PC-3 (cell line): ENCODE measurements around the gene FBXO2. TPM values are rescaled to one million over a fixed set of nuclear protein-coding genes. Genes with fewer than 3 reads are reported as not detected.

ENCODE experiments used
- ATAC-seq: fragments of 200-7000 bp; cut with Tn5 transposase; 2 replicates; pipeline ENCODE4 v1.9.1; 2020; ENCODE audit warnings: mild to moderate bottlenecking, moderate library complexity
- BruUV-seq: library from RNA; stranded (reverse); fragments of 400-500 nt; replicated peaks from 2 replicates; lab custom pipeline; 2021; lab: Mats Ljungman, UMichigan
- CTCF ChIA-PET: fragments of 300-600 bp; sonication (Branson Sonifier 250); formaldehyde crosslinking; loops from one replicate; lab custom pipeline; 2022; ENCODE audit warnings: antibody characterized with exemption; lab: Charles Lee
- POLR2A ChIA-PET: fragments of 300-600 bp; sonication (Branson Sonifier 250); formaldehyde crosslinking; loops from one replicate; lab custom pipeline; 2022; ENCODE audit warnings: antibody characterized with exemption; ENCODE audit not compliant: unreplicated experiment; lab: Charles Lee
- DNase-seq: peaks from one replicate; pipeline ENCODE4 v3.0.0-alpha.2; 2015
- H2AFZ ChIP-seq: fragments of 300-600 bp; sonication (generic); 2 replicates; pipeline ENCODE4 v1.6.0; 2016; ENCODE audit warnings: antibody characterized with exemption, low read length
- H3F3A ChIP-seq: fragments of 300-600 bp; sonication (generic); one replicate; pipeline ENCODE4 v1.6.0; 2017; ENCODE audit warnings: antibody characterized with exemption, low read length, control low read depth, mild to moderate bottlenecking; ENCODE audit not compliant: unreplicated experiment
- H3K27ac ChIP-seq: fragments of 300-600 bp; sonication (generic); 2 replicates; pipeline ENCODE4 v1.5.1; 2016; ENCODE audit warnings: mild to moderate bottlenecking, low read length
- H3K27me3 ChIP-seq: fragments of 300-600 bp; sonication (generic); 2 replicates; pipeline ENCODE4 v1.6.1; 2016; ENCODE audit warnings: low read length, mixed read lengths
- H3K36me3 ChIP-seq: fragments of 300-600 bp; sonication (generic); 2 replicates; pipeline ENCODE4 v1.6.1; 2016; ENCODE audit warnings: low read depth, mixed run types, low read length, mixed read lengths
- H3K4me1 ChIP-seq: fragments of 300-600 bp; sonication (generic); 2 replicates; pipeline ENCODE4 v1.5.1; 2016; ENCODE audit warnings: low read length; ENCODE audit not compliant: insufficient read depth
- H3K4me2 ChIP-seq: fragments of 300-600 bp; sonication (generic); 2 replicates; pipeline ENCODE4 v1.6.0; 2016; ENCODE audit warnings: low read length
- H3K4me3 ChIP-seq: fragments of 300-600 bp; sonication (generic); 2 replicates; pipeline ENCODE4 v1.5.1; 2016; ENCODE audit warnings: mild to moderate bottlenecking, low read length, mixed read lengths
- H3K79me2 ChIP-seq: fragments of 300-600 bp; sonication (generic); 2 replicates; pipeline ENCODE4 v1.6.1; 2017; ENCODE audit warnings: low read length, mixed read lengths
- H3K9ac ChIP-seq: fragments of 300-600 bp; sonication (generic); 2 replicates; pipeline ENCODE4 v1.6.0; 2016; ENCODE audit warnings: mild to moderate bottlenecking, low read length
- H3K9me2 ChIP-seq: fragments of 300-600 bp; sonication (generic); replicated peaks from 2 replicates; pipeline ENCODE4 v1.6.1; 2016; ENCODE audit warnings: mixed run types, low read length, mixed read lengths
- H3K9me3 ChIP-seq: fragments of 300-600 bp; sonication (generic); 2 replicates; pipeline ENCODE4 v1.6.1; 2016; ENCODE audit warnings: low read length, mixed read lengths
- H4K20me1 ChIP-seq: fragments of 300-600 bp; sonication (generic); 2 replicates; pipeline ENCODE4 v1.6.1; 2016; ENCODE audit warnings: low read length, mixed read lengths
- CTCF ChIP-seq: fragments of 300-600 bp; sonication (generic); conservative IDR thresholded peaks from 2 replicates; pipeline ENCODE4 v1.5.1; 2017; ENCODE audit warnings: antibody characterized with exemption, low read depth, mild to moderate bottlenecking, low read length
- EZH2 ChIP-seq: fragments of 300-600 bp; sonication (generic); IDR thresholded peaks from one replicate; pipeline ENCODE4 v1.6.1; 2017; ENCODE audit warnings: antibody characterized with exemption, mild to moderate bottlenecking, low read length; ENCODE audit not compliant: unreplicated experiment
- EZH2phosphoT487 ChIP-seq: fragments of 300-600 bp; sonication (generic); IDR thresholded peaks from 2 replicates; pipeline ENCODE4 v1.6.1; 2018; ENCODE audit warnings: mild to moderate bottlenecking, antibody characterized with exemption, low read length, borderline replicate concordance
- intact Hi-C: fragments of 100-400 bp; cut with micrococcal nuclease; formaldehyde crosslinking; loops from 2 replicates; pipeline ENCODE4 v1.9.0; 2023
- total RNA-seq: library from RNA; depleted of rRNA; stranded (reverse); fragments of >200 nt; gene quantifications from 2 replicates; pipeline ENCODE4 v1.2.3, GENCODE V29; 2014

Gene FBXO2
- total RNA-seq, 1 experiment from 2014 or later = 15.3 TPM

GRCh38 chr1:11640101-11640500 is 14.1 kb downstream of the FBXO2 start:
- no peaks in the 10 kb centered on the region for H3K9me3 ChIP-seq
- H3K9me2 ChIP-seq = no peaks in the 10 kb centered on the region
- TF ChIP-seq EZH2 = no peak
- TF ChIP-seq EZH2phosphoT487 = no peak
- TF ChIP-seq CTCF = no peak
- ChIA-PET POLR2A (interaction anchor here (0.7 kb wide), 1 partner anchor 8 kb away, joined by 23 read pairs; no protein-coding TSS in a partner anchor), CTCF (no interaction called here)
- intact Hi-C loops = loop anchor here (10.0 kb wide), 1 partner anchor 355 kb away; no protein-coding TSS in a partner anchor
- DNase-seq = no peak
- peaks cover 23% of the 10 kb centered on the region for H3K27me3 ChIP-seq
- BruUV-seq = no TSS peak
- no peak for ATAC-seq
- H3K4me2 ChIP-seq = no peak overlapping the region
- no peaks in the 10 kb centered on the region for H3K4me1 ChIP-seq
- H3K4me3 ChIP-seq = no peak overlapping the region
- H3K36me3 ChIP-seq = no peaks in the 10 kb centered on the region
- H3K27ac ChIP-seq = no peak overlapping the region
- no peaks in the 10 kb centered on the region for H4K20me1 ChIP-seq
- H3K79me2 ChIP-seq = no peaks in the 10 kb centered on the region
- H2AFZ ChIP-seq = no peak overlapping the region
- H3F3A ChIP-seq = no peaks in the 10 kb centered on the region
- H3K9ac ChIP-seq = no peak overlapping the region

GRCh38 chr1:11639372-11639771 is 14.9 kb downstream of the FBXO2 start:
- no peaks in the 10 kb centered on the region for H4K20me1 ChIP-seq
- no peak overlapping the region for H3K9ac ChIP-seq
- ATAC-seq = no peak
- no TSS peak for BruUV-seq
- H3K9me2 ChIP-seq = no peaks in the 10 kb centered on the region
- TF ChIP-seq EZH2 (no peak), CTCF (no peak), EZH2phosphoT487 (no peak)
- H3F3A ChIP-seq = no peaks in the 10 kb centered on the region
- H3K36me3 ChIP-seq = no peaks in the 10 kb centered on the region
- H3K27ac ChIP-seq = no peak overlapping the region
- intact Hi-C loops = no loop called here
- no peaks in the 10 kb centered on the region for H3K9me3 ChIP-seq
- peaks cover 23% of the 10 kb centered on the region for H3K27me3 ChIP-seq
- H3K4me1 ChIP-seq = no peaks in the 10 kb centered on the region
- H2AFZ ChIP-seq = no peak overlapping the region
- ChIA-PET POLR2A (no interaction called here), CTCF (no interaction called here)
- H3K4me2 ChIP-seq = no peak overlapping the region
- no peaks in the 10 kb centered on the region for H3K79me2 ChIP-seq
- DNase-seq = no peak
- H3K4me3 ChIP-seq = no peak overlapping the region

GRCh38 chr1:11638121-11638520 is 16.1 kb downstream of the FBXO2 start:
- POLR2A ChIA-PET = no interaction called here

More at GRCh38 chr1:11638121-11638520, 16.1 kb downstream of the FBXO2 start:
- no peaks in the 10 kb centered on the region for H3K9me2 ChIP-seq
- no TSS peak for BruUV-seq
- no peaks in the 10 kb centered on the region for H4K20me1 ChIP-seq
- H3K4me1 ChIP-seq = no peaks in the 10 kb centered on the region
- intact Hi-C loops = no loop called here
- no peak overlapping the region for H3K9ac ChIP-seq
- H3K27me3 ChIP-seq = peaks cover 23% of the 10 kb centered on the region
- no peaks in the 10 kb centered on the region for H3K36me3 ChIP-seq
- H3F3A ChIP-seq = no peaks in the 10 kb centered on the region
- H3K4me2 ChIP-seq = no peak overlapping the region
- H3K4me3 ChIP-seq = no peak overlapping the region
- no peak overlapping the region for H3K27ac ChIP-seq
- DNase-seq (no peak), ATAC-seq (no peak)
- H2AFZ ChIP-seq = no peak overlapping the region
- no peaks in the 10 kb centered on the region for H3K9me3 ChIP-seq
- H3K79me2 ChIP-seq = no peaks in the 10 kb centered on the region
- CTCF ChIA-PET = no interaction called here
- TF ChIP-seq CTCF (no peak), EZH2phosphoT487 (no peak), EZH2 (no peak)
